NCI-H82 treated with DMSO at 0.1 percent for 48 hours (cell line): ENCODE results near the gene HCK.

Experiments used
- DNase-seq: peaks from one replicate; lab custom pipeline; 2025; ENCODE audit not compliant: unreplicated experiment; lab: John Stamatoyannopoulos, UW

The HCK gene

GRCh38 chr20:32057656-32058184 is 5.7 kb downstream of the HCK start:
- no peak for DNase-seq

GRCh38 chr20:32059189-32059588 is 7.1 kb downstream of the HCK start:
- no peak for DNase-seq

- DNase-seq, result no peak
Observed at GRCh38 chr20:32062776-32063170, 10.7 kb downstream of the HCK start.

- no peak for DNase-seq
Observed at GRCh38 chr20:32063695-32064094, 11.7 kb downstream of the HCK start.

- DNase-seq, result no peak
Observed at GRCh38 chr20:32064667-32065066, 12.6 kb downstream of the HCK start.

GRCh38 chr20:32067234-32067821 is 15.3 kb downstream of the HCK start:
- DNase-seq, result no peak

GRCh38 chr20:32068174-32068573 is 16.1 kb downstream of the HCK start:
- DNase-seq, result no peak

GRCh38 chr20:32069711-32070110 is 17.7 kb downstream of the HCK start:
- DNase-seq, result no peak

GRCh38 chr20:32070282-32070681 is 18.2 kb downstream of the HCK start:
- DNase-seq, result no peak

GRCh38 chr20:32070690-32071213 is 18.7 kb downstream of the HCK start:
- DNase-seq, result no peak

GRCh38 chr20:32071395-32072167 is 19.5 kb downstream of the HCK start:
- no peak for DNase-seq

- DNase-seq, result peak; percentile 22
Observed at GRCh38 chr20:32072168-32072750, 20.2 kb downstream of the HCK start.

- no peak for DNase-seq
Observed at GRCh38 chr20:32075534-32075933, 23.5 kb downstream of the HCK start.

GRCh38 chr20:32077190-32077589 is 25.1 kb downstream of the HCK start:
- DNase-seq, result no peak

GRCh38 chr20:32078322-32078721 is 26.3 kb downstream of the HCK start:
- no peak for DNase-seq

GRCh38 chr20:32078791-32079190 is 26.7 kb downstream of the HCK start:
- no peak for DNase-seq

GRCh38 chr20:32079655-32080109 is 27.6 kb downstream of the HCK start:
- no peak for DNase-seq

GRCh38 chr20:32080783-32081182 is 28.7 kb downstream of the HCK start:
- no peak for DNase-seq

GRCh38 chr20:32083469-32083868 is 31.4 kb downstream of the HCK start:
- no peak for DNase-seq

GRCh38 chr20:32087070-32087469 is 35.0 kb downstream of the HCK start:
- DNase-seq, result no peak

GRCh38 chr20:32088759-32089158 is 36.7 kb downstream of the HCK start:
- DNase-seq, result no peak
